Rectal smooth muscle tissue (tissue), 1 donor: ENCODE results near the gene AKAP3.

Experiments
- H3K27ac ChIP-seq: one replicate; pipeline ENCODE4 v1.7.0; 2013; ENCODE audit warnings: low read depth, low read length, inconsistent platforms
- H3K27me3 ChIP-seq: one replicate; pipeline ENCODE4 v1.7.0; 2013; ENCODE audit warnings: low read length; ENCODE audit not compliant: control insufficient read depth, insufficient read depth
- H3K36me3 ChIP-seq: one replicate; pipeline ENCODE4 v1.7.0; 2013; ENCODE audit warnings: low read length; ENCODE audit not compliant: control insufficient read depth, insufficient read depth
- H3K4me1 ChIP-seq: one replicate; pipeline ENCODE4 v1.7.0; 2013; ENCODE audit warnings: low read length; ENCODE audit not compliant: control insufficient read depth, insufficient read depth
- H3K4me3 ChIP-seq: one replicate; pipeline ENCODE4 v1.7.0; 2013; ENCODE audit warnings: low read length
- H3K9ac ChIP-seq: one replicate; pipeline ENCODE4 v1.7.0; 2013; ENCODE audit warnings: low read length

Gene AKAP3

GRCh38 chr12:4648501-4649357, at the start of gene AKAP3, which contains the start of gene NDUFA9:
TSS of gene AKAP3 (minus strand) at chr12:4649051. CDS start at chr12:4638196, 10,855 bp downstream.
TSS of gene NDUFA9 (plus strand) at chr12:4649114. CDS start at chr12:4649127, 13 bp downstream.
- H3K4me1 ChIP-seq: peaks cover 13% of the 10 kb centered on the region
- H3K4me3 ChIP-seq: peak within 1 kb of the TSS; percentile 96
- H3K27ac ChIP-seq: peak within 1 kb of the TSS; percentile 88
- H3K36me3 ChIP-seq: no peaks in the 10 kb centered on the region
- H3K9ac ChIP-seq: peak within 1 kb of the TSS; percentile 84
- no peaks in the 10 kb centered on the region for H3K27me3 ChIP-seq

GRCh38 chr12:4690760-4691159, 41.9 kb upstream of the AKAP3 start:
- H3K27ac ChIP-seq: no peak overlapping the region
- H3K9ac ChIP-seq: no peak overlapping the region
- no peaks in the 10 kb centered on the region for H3K4me1 ChIP-seq
- no peaks in the 10 kb centered on the region for H3K27me3 ChIP-seq
- H3K36me3 ChIP-seq: peaks cover 13% of the 10 kb centered on the region
- H3K4me3 ChIP-seq: no peak overlapping the region

GRCh38 chr12:4685317-4685716, 36.5 kb upstream of the AKAP3 start:
- H3K9ac ChIP-seq: no peak overlapping the region
- H3K4me3 ChIP-seq: no peak overlapping the region
- H3K36me3 ChIP-seq: peaks cover 29% of the 10 kb centered on the region
- no peaks in the 10 kb centered on the region for H3K4me1 ChIP-seq
- H3K27ac ChIP-seq: no peak overlapping the region
- H3K27me3 ChIP-seq: no peaks in the 10 kb centered on the region

- Histone ChIP-seq H3K9ac (no peak overlapping the region), H3K4me3 (no peak overlapping the region), H3K36me3 (peaks cover 24% of the 10 kb centered on the region), H3K4me1 (no peaks in the 10 kb centered on the region), H3K27me3 (no peaks in the 10 kb centered on the region), H3K27ac (no peak overlapping the region)
These were observed 32.9 kb upstream of the AKAP3 start for GRCh38 chr12:4681732-4682131.

GRCh38 chr12:4679711-4680110, 30.9 kb upstream of the AKAP3 start:
- Histone ChIP-seq H3K27me3 (no peaks in the 10 kb centered on the region), H3K9ac (no peak overlapping the region), H3K4me3 (no peak overlapping the region), H3K36me3 (peaks cover 8% of the 10 kb centered on the region), H3K4me1 (no peaks in the 10 kb centered on the region), H3K27ac (no peak overlapping the region)

GRCh38 chr12:4665236-4665635, 16.4 kb upstream of the AKAP3 start:
- Histone ChIP-seq H3K27me3 (no peaks in the 10 kb centered on the region), H3K4me3 (no peak overlapping the region), H3K36me3 (peaks cover 53% of the 10 kb centered on the region), H3K27ac (no peak overlapping the region), H3K9ac (no peak overlapping the region), H3K4me1 (no peaks in the 10 kb centered on the region)

GRCh38 chr12:4663971-4664505, 15.2 kb upstream of the AKAP3 start:
- H3K9ac ChIP-seq: no peak overlapping the region
- no peak overlapping the region for H3K27ac ChIP-seq

GRCh38 chr12:4653691-4654090, 4.8 kb upstream of the AKAP3 start:
- Histone ChIP-seq H3K27me3 (no peaks in the 10 kb centered on the region), H3K36me3 (peaks cover 17% of the 10 kb centered on the region), H3K27ac (no peak overlapping the region), H3K9ac (no peak overlapping the region), H3K4me3 (no peak overlapping the region), H3K4me1 (peaks cover 8% of the 10 kb centered on the region)

More at GRCh38 chr12:4663971-4664505, 15.2 kb upstream of the AKAP3 start:
- Histone ChIP-seq H3K4me3 (no peak overlapping the region), H3K27me3 (no peaks in the 10 kb centered on the region), H3K36me3 (peaks cover 56% of the 10 kb centered on the region), H3K4me1 (no peaks in the 10 kb centered on the region)

- peaks cover 17% of the 10 kb centered on the region for H3K36me3 ChIP-seq
- H3K27me3 ChIP-seq: no peaks in the 10 kb centered on the region
- H3K4me1 ChIP-seq: peaks cover 8% of the 10 kb centered on the region
- no peak overlapping the region for H3K9ac ChIP-seq
- H3K27ac ChIP-seq: no peak overlapping the region
- H3K4me3 ChIP-seq: no peak overlapping the region
These were observed 4.4 kb upstream of the AKAP3 start for GRCh38 chr12:4653257-4653656.

GRCh38 chr12:4649358-4649661, 459 bp upstream of the AKAP3 start:
- H3K4me3 ChIP-seq: peak overlapping the region; percentile 96

GRCh38 chr12:4648104-4648500, 749 bp downstream of the AKAP3 start:
- peak overlapping the region; percentile 96 for H3K4me3 ChIP-seq
- H3K27ac ChIP-seq: peak overlapping the region; percentile 88
- H3K27me3 ChIP-seq: no peaks in the 10 kb centered on the region
- H3K4me1 ChIP-seq: peaks cover 13% of the 10 kb centered on the region
- peak overlapping the region; percentile 84 for H3K9ac ChIP-seq
- no peaks in the 10 kb centered on the region for H3K36me3 ChIP-seq

More at GRCh38 chr12:4649358-4649661, 459 bp upstream of the AKAP3 start:
- peak overlapping the region; percentile 88 for H3K27ac ChIP-seq
- peaks cover 2% of the 10 kb centered on the region for H3K36me3 ChIP-seq
- peak overlapping the region; percentile 75 for H3K9ac ChIP-seq
- no peaks in the 10 kb centered on the region for H3K27me3 ChIP-seq
- H3K4me1 ChIP-seq: peaks cover 13% of the 10 kb centered on the region

GRCh38 chr12:4645023-4645422, 3.8 kb downstream of the AKAP3 start:
- no peak overlapping the region for H3K9ac ChIP-seq
- H3K36me3 ChIP-seq: no peaks in the 10 kb centered on the region
- peaks cover 11% of the 10 kb centered on the region for H3K4me1 ChIP-seq
- no peaks in the 10 kb centered on the region for H3K27me3 ChIP-seq
- no peak overlapping the region for H3K4me3 ChIP-seq
- H3K27ac ChIP-seq: no peak overlapping the region

GRCh38 chr12:4643747-4644146, 5.1 kb downstream of the AKAP3 start:
- Histone ChIP-seq H3K36me3 (no peaks in the 10 kb centered on the region), H3K4me3 (no peak overlapping the region), H3K27ac (no peak overlapping the region), H3K4me1 (peaks cover 5% of the 10 kb centered on the region), H3K27me3 (no peaks in the 10 kb centered on the region), H3K9ac (no peak overlapping the region)
